ENCODE data around the gene KRTAP10-12.

GRCh38 chr21:44728716-44729115 is 31.7 kb downstream of the KRTAP10-12 start:
- TF ChIP-seq CTCF (IDR thresholded peaks at IDR 0.05; ENCODE audit: low read length), result no peak
- TF ChIP-seq EZH2 (optimal IDR thresholded peaks at IDR 0.05; ENCODE audit: low read depth, low read length), result no peak
- TF ChIP-seq EZH2phosphoT487 (IDR thresholded peaks at IDR 0.05; ENCODE audit: low read length), result no peak
